Mucosa of stomach (tissue), 1 donor: ENCODE data around the gene SLC6A3.

Experiments
- H3K27me3 ChIP-seq: one replicate; pipeline ENCODE4 v1.7.0; 2013; ENCODE audit warnings: mild to moderate bottlenecking, low read length; ENCODE audit not compliant: control insufficient read depth, insufficient read depth
- H3K36me3 ChIP-seq: one replicate; pipeline ENCODE4 v1.7.0; 2013; ENCODE audit warnings: low read length; ENCODE audit not compliant: control insufficient read depth, insufficient read depth
- H3K4me1 ChIP-seq: one replicate; pipeline ENCODE4 v1.7.0; 2013; ENCODE audit warnings: mild to moderate bottlenecking, low read length; ENCODE audit not compliant: control insufficient read depth, insufficient read depth
- H3K4me3 ChIP-seq: one replicate; pipeline ENCODE4 v1.7.0; 2013; ENCODE audit warnings: low read length
- H3K9ac ChIP-seq: one replicate; pipeline ENCODE4 v1.7.0; 2013; ENCODE audit warnings: mild to moderate bottlenecking, low read length, moderate library complexity
- H3K9me3 ChIP-seq: one replicate; pipeline ENCODE4 v1.7.0; 2013; ENCODE audit warnings: mild to moderate bottlenecking, low read length, moderate library complexity; ENCODE audit not compliant: control insufficient read depth
- donor health status: Pancreatic carcinoma.

The SLC6A3 gene

GRCh38 chr5:1413211-1413610 is 32.0 kb downstream of the SLC6A3 start:
- Histone ChIP-seq H3K36me3 (no peaks in the 10 kb centered on the region), H3K4me3 (no peak overlapping the region), H3K4me1 (no peaks in the 10 kb centered on the region), H3K27me3 (no peaks in the 10 kb centered on the region), H3K9me3 (no peaks in the 10 kb centered on the region), H3K9ac (no peak overlapping the region)

- Histone ChIP-seq H3K27me3 (no peaks in the 10 kb centered on the region), H3K4me1 (no peaks in the 10 kb centered on the region), H3K9me3 (no peaks in the 10 kb centered on the region), H3K36me3 (no peaks in the 10 kb centered on the region), H3K9ac (no peak overlapping the region), H3K4me3 (no peak overlapping the region)
Measured at GRCh38 chr5:1412621-1413020, 32.6 kb downstream of the SLC6A3 start.

GRCh38 chr5:1412163-1412562 is 33.1 kb downstream of the SLC6A3 start:
- Histone ChIP-seq H3K36me3 (no peaks in the 10 kb centered on the region), H3K9me3 (no peaks in the 10 kb centered on the region), H3K4me1 (no peaks in the 10 kb centered on the region), H3K27me3 (no peaks in the 10 kb centered on the region), H3K4me3 (no peak overlapping the region), H3K9ac (no peak overlapping the region)

- H3K4me3 ChIP-seq: no peak overlapping the region
- no peaks in the 10 kb centered on the region for H3K4me1 ChIP-seq
- H3K27me3 ChIP-seq: no peaks in the 10 kb centered on the region
- no peaks in the 10 kb centered on the region for H3K36me3 ChIP-seq
- no peaks in the 10 kb centered on the region for H3K9me3 ChIP-seq
- H3K9ac ChIP-seq: no peak overlapping the region
Measured at GRCh38 chr5:1411099-1411498, 34.1 kb downstream of the SLC6A3 start.

DNA sequence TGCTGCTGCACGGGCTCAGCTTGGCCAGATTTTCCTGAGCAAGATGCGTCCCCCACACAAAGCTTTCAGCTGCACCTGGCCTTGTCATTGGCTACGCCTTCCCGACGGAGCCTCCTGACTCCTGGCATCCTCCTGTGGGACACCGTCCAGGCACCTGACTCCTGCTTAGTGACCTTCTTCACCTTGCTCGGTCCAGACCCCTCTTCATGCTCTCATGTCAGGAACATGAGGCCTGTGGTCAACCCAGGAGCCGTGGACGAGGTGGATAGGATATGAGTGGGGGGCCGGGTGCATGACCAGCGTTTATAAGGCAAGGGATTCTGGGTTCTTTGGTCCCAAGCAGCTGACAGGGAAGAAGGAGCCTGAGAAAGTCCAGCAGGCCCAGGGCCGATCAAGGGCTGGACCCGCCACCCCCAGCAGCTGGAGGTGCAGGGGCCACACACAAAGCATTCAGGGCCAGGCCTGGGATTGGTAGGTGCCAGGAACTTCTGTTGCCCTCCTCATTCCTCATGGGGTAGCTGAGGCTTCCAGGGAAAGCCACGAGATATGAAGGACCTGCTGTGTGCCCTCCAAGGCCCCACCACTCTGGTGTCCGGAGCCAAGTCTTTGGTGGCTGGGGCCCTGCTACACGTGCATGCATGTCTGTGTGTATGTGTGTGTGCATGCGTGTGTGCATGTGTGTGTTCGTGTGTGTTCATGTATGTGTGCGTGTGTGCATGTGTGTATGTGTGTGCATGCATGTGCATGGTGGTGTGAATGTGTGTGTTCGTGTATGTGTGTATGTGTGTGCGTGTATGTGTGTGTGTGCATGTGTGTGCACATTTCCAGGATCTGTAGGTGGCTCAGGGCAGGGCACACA is 34.9 kb downstream of the SLC6A3 start:
- Histone ChIP-seq H3K36me3 (no peaks in the 10 kb centered on the region), H3K4me3 (no peak overlapping the region), H3K27me3 (no peaks in the 10 kb centered on the region), H3K9ac (no peak overlapping the region), H3K9me3 (no peaks in the 10 kb centered on the region), H3K4me1 (no peaks in the 10 kb centered on the region)

GRCh38 chr5:1409381-1410110 is 35.7 kb downstream of the SLC6A3 start:
- Histone ChIP-seq H3K4me1 (no peaks in the 10 kb centered on the region), H3K4me3 (no peak overlapping the region), H3K36me3 (no peaks in the 10 kb centered on the region), H3K9me3 (no peaks in the 10 kb centered on the region), H3K9ac (no peak overlapping the region), H3K27me3 (no peaks in the 10 kb centered on the region)

DNA sequence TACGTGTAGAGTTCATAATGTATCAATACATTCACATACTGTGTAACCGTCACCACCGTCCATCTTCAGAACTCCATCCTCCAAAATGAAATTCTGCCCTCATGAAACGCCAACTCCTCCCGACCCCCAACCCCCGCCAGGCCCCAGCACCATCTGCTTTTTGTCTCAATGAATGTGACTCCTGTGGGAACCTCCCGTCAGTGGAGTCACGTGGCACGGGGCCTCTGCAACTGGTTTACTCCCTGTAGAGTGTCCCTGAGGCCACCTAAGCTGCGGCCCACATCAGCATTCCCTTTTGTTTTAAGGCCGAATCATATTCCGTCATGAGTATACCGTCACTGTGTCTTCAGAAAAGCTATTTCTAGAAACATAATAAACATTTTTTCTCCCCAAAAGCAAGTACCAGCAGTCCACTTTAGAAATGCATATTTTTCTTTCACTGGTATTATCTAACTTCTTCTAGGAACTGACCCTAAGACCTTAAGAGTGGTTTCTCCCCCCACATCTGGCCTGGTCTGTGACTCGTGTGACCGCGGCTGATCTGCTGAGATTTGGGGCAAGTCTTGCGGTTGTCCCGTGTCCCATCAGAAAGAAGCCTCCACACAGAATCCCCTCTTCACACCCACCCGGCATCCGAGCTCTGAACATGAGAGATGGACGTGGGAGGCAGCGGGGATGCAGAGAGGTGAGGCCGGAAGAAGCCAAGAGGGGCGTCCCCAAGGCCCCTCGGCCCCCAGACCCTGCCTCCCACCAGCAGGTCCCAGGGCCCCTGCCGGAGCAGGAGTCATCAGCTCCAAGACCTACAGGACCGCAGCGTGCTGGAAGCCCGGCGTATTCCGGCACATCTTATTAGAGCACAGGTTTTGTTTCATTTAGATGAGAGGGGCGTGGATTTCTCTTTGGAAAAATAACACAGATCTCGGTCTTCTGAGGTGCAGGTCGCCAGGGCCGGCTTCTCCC is 38.3 kb downstream of the SLC6A3 start:
- no peak overlapping the region for H3K9ac ChIP-seq
- no peaks in the 10 kb centered on the region for H3K4me1 ChIP-seq
- H3K4me3 ChIP-seq: no peak overlapping the region
- H3K27me3 ChIP-seq: no peaks in the 10 kb centered on the region
- H3K9me3 ChIP-seq: no peaks in the 10 kb centered on the region
- H3K36me3 ChIP-seq: no peaks in the 10 kb centered on the region

DNA sequence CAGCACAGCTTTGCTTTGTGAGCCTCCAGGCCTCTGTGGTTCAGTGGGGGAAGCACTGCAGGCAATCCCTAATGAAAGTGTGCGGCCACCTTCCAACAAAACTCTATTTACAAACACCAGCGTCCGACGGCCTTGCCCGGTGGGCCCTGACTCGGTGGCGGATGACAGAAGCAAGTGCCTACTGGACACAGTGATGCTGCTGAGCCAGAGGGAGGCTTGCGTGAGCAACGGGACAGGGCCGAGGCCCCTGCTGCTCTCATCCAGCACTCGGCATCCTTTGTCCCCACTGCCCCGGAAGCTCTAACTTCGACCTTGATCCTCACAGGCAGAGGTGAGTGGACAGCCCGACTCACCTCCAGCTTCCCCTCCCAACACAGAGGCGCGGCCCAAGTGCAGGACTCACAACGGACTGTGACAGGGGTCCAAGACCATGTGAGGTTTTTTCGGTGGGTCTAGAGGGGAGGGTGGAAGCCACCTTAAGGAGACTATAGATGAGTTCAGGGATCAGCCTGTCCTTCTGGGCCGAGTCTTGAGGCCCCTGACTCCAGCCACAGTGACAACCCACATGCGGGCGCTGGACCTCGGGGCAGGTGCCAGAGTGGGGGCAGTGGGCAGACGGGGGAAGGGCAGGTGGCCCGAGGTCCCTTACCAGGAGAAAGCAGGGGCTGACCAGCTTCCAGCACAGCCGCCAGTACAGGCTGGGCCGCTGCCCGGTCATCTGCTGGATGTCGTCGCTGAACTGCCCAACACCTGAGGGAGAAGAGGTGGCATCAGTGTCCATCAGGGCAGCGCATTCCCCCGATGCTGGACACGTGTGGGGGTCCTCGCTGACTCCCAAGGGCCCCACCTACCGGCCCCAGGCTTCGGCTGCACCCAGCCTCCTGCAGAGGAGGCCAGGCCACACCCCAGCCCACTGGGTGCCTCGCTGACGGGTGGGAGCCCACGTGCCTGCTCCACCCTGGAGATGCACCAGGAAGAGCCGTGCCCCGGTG is 39.4 kb downstream of the SLC6A3 start:
- no peaks in the 10 kb centered on the region for H3K4me1 ChIP-seq
- no peaks in the 10 kb centered on the region for H3K27me3 ChIP-seq
- H3K36me3 ChIP-seq: no peaks in the 10 kb centered on the region
- no peak overlapping the region for H3K4me3 ChIP-seq
- no peak overlapping the region for H3K9ac ChIP-seq
- no peaks in the 10 kb centered on the region for H3K9me3 ChIP-seq

- Histone ChIP-seq H3K4me3 (no peak overlapping the region), H3K9ac (no peak overlapping the region), H3K36me3 (no peaks in the 10 kb centered on the region), H3K9me3 (no peaks in the 10 kb centered on the region), H3K27me3 (no peaks in the 10 kb centered on the region), H3K4me1 (no peaks in the 10 kb centered on the region)
Measured at GRCh38 chr5:1405121-1405520, 40.1 kb downstream of the SLC6A3 start.

DNA sequence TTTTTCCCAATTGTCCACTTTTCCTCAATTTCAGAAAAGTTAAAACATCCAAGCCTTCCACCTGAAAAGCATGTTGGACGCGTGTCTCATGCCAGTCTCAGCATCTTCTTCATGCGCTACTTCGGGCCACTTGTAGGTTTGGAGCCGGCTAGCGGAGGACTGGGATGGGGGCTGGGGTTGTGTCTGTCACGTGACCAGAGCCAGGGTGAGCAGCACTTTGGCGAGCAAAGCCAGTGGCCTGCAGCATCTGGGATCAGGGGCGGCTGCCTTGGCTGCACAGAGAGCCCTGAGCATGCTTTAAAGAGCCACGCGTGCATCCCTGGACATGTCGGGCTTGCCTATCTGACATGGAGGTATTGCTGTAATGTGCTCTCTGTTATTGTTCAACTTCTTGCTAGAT is 41.2 kb downstream of the SLC6A3 start:
- no peaks in the 10 kb centered on the region for H3K36me3 ChIP-seq
- H3K4me1 ChIP-seq: no peaks in the 10 kb centered on the region
- H3K4me3 ChIP-seq: no peak overlapping the region
- no peak overlapping the region for H3K9ac ChIP-seq
- no peaks in the 10 kb centered on the region for H3K9me3 ChIP-seq
- H3K27me3 ChIP-seq: no peaks in the 10 kb centered on the region
